ENCODE measurements around the gene SPOCK1.

DNA sequence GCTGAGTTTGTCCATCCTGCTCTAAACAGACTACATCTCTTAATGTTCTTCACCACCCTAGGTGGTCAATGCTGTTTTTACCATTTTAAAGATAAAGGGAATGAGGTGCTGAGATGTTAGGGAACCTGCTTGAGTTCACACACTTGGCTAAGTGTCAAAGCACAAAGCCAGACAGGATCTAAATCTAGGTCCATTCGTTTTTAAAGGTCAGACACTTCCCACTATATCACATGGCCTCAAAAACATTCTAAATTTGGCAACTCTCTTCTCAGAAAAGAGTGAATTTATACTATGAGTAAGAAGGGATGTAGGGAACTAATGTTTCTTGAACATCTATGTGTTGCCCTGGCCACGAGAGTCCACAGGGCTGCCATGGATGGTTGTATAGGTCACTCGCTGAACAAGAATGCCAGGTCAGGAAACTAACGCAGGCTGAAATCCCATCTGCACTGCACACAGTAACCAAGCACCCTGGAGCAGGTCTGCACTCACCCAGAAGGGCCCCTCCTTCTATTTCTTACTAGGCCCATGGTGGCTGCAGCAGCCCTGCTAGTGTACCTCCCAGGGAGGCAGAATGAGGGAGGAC lies 213.0 kb downstream of the SPOCK1 start:
- TF ChIP-seq CTCF (conservative IDR thresholded peaks at IDR 0.05; ENCODE audit: low read depth, low read length): no peak
- TF ChIP-seq EZH2 (IDR thresholded peaks at IDR 0.05; ENCODE audit: low read length, unreplicated experiment): no peak
